ENCODE measurements around the gene GAPVD1.
"Not testable (repeated sequence)": the region's sequence is repeated elsewhere in the genome, so short reads cannot be mapped to it uniquely, and the experiment has no call there.

The GAPVD1 gene

DNA sequence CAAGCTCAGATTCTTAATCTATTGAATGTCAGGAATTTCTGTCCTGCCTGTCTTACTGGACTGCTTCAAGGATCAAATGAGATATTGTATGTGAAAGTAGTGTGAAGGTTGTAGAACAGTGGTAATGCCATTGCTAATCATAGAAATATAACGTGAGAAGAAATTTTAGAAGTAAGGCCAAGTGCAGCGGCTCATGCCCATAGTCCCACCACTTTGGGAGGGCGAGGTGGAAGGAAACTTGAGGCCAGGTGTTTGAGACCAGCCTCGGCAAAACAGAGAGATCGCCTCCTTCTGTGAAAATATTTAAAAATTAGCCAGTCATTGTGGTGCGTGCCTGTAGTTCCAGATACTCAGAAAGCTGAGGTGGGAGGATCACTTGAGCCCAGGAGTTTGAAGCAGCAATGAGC, 15.4 kb upstream of the GAPVD1 start:
- no peak for DNase-seq

DNA sequence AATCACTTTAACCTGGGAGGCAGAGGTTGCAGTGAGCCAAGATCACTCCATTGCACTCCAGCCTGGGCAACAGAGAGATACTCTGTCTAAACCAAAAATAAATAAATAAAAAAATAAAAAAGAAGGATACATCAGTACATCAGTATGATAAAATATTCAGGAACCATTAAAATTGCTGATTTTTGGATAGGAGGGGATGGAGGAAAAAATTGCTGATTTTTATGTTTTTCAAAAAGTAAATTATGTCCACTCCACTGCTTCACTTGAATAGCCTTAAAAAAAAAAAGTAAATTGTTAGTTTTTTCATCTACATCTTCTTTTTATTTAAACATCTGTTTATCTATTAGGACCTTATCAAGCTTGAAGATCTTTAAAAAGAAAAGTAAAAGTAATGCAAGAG, 7.4 kb upstream of the GAPVD1 start:
- no peak for DNase-seq

DNA sequence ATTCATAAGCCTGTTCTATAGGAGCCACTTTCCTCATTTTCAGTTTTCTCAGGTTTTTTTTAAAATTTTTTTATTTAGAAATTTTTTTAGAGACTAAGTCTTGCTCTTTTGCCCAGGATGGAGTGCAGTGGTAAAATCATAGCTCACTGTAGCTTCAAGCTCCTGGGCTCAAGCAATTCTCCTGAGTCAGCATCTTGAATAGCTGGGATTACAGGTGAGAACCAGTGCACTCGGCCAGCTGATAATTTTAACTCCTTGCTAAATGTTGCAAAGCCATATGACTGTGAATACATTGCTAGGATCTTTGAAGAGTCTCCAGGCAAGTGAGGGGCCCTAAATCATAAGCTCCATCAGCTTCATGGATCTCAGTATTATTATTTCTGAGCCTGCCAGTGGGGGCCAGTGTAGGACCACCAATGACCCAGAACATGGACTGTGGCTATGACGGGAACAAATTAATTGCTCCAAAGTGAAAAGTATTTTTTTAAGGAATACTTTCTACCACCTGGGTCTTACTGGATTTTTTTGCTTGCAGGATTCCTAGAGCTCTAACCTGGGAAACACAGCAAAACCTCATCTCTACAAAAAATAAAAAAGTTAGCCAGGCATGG, 5.7 kb upstream of the GAPVD1 start:
- DNase-seq = no peak

DNA sequence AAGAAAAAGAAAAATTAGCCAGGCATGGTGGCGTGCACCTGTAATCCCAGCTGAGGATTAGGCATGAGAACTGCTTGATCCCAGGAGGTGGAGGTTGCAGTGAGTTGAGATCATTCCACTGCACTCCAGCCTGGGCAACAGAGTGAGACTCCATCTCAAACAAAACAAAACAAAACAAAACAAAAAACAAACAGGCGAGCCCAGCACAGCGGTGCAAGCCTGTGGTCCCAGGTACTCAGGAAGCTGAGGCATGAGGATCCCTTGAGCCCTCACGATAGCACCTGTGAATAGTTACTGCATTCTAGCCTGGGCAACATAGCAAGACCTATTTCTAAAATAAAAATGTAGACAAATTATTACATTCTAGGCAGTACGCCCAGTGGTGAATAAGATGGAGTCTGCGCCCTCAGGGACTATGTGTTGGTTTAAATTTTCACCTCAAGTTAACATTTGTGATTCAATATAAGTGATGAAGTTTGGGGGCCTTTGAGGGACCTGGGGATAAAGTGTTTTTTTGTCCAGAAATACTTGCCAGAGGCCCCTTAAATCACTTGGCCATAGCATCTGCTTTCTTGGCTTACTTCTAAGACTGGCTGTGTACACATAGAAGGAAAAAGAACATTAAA, 3.4 kb upstream of the GAPVD1 start:
- no peak for DNase-seq

DNA sequence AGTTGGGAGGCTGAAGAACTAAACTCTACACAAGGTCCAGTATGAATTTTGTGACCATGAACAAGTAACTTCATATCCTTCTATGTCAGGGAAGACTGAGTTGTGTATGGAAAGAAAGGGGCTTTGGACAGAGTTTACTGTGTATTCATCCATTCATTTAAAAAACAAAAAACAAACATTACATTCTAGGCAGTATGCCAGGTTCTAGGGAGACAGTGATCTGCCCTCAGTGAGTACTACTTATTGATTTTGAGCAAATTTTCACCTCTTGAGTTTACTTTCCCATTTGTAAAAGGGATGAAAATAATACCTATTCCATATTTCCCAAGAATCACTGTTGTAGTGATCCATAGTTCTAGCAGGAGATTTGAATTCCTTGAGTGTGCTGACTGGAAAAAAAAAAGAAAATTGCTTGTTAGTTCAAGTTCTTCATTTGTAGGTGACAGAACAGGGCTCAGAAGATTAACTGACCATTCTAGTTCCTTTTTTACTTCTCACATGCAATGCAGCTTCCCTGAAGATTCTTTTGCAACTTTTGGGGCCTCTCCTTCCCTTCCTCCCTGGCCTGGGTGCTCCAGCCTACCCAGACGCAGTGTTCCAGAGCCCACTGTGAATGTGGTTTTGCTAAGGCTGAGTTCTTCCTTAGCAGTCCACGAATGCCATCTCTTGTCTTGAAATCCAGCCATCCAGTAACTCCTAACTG, 2.6 kb upstream of the GAPVD1 start:
- DNase-seq = no peak

DNA sequence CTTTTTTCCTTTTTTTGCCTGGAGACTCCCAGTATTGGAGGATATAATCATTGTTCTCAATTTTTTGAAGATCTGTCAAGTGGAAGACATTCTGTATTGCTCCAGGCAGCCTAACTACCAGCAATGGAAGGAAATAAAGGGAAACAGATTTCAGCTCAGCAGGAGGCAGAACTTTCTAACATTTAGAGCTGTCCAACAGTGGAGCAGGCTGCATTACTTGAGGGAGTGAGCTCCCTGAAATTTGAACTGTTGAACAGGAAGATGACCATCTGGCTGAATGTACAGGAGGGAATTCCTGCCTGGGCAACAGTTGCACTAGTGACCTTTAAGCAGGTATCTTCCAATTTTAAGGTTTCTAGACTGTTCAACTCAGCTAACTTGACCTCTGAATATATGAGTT, 1.1 kb upstream of the GAPVD1 start:
- no peak for DNase-seq

DNA sequence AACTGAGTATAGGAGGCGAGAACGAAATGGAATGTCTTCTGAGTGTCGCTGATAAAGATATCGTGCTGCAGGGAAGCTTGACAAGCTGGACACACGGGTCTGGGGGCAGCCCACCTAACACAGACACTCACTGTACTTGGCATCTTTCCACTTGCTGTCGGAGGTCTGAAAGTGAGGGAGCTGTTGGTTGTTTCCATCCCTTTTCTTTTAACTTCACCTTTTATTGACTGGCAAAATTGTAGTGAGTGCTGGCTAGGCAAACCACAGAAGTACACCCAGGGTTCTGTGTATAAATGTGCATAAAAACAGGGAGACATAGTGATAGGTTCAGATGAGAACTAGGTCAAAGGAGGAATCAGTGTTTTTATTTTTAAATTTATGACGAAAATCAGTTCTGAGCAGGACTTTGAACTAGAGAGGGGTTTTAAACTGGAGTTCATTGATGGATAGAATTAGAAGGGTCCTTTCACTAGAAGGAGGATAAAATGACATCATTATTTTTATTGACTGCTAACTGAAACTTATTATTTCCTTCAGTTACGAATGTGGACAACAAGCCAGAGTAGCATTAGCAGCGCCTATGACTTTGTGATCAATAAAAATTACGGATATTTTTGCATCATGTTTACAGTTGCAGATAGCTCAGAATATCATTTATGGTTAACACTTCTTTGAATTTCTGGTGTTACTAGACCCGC, 817 bp downstream of the GAPVD1 start:
- DNase-seq = no peak

DNA sequence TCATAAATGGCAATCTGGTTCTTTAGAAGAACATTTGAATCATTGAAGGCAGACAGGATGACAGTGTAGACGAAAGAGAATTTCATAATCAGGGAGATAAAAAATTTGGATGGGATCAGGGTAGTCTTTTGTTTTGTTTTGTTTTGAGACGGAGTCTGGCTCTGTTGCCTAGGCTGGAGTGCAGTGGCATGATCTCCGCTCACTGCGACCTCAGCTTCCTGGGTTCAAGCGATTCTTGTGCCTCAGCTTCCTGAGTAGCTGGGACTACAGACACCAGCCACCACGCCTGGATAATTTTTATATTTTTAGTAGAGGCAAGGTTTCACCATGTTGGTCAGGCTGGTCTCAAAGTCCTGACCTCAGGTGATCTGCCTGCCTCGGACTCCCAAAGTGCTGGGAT, 2.4 kb downstream of the GAPVD1 start:
- not testable (repeated sequence) for DNase-seq

DNA sequence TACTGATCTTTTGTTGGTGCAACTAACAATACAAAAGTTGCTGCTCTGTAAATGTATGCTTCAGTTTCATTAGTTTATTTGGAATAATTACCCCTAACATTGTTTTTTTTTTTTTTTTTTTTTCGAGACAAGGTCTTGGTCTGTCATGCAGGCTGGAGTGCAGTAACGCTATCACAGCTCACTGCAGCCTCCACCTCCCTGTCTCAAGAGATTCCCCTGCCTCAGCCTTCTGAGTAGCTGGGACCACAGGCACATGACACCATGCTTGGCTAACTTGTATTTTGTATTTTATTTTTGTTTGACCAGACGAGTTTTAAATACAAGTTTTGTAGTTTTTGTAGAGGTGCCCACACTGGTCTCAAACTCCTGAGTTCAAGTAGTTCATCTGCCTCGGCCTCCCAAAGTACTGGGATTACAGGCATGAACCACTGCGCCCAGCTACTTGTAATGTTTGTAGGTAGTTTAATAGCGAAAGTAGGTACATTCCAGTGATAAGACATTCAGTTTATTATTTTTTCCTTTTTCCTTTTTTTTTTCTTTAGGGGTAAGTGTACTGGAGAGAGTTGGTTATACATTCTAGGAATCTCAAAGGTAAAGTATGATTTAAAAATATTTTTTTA, 6.9 kb downstream of the GAPVD1 start:
- DNase-seq = no peak

DNA sequence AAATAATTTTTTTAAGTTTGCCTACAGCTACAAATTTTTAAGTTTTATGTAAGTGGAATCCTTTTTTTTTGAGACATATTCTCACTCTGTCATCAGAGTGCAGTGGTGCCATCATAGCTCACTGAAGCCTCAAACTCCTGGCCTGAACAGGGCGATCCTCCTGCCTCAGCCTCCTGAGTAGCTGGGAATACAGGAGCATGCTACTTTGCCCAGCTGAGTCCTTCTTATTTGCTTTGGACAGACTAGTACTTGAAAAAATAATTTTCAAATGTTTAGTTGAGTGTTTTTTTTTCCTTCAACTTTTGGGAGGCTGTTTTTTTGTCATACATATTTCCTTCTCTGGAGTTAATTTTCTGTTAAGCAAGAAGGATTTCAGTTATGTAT, 7.4 kb downstream of the GAPVD1 start:
- DNase-seq = no peak

DNA sequence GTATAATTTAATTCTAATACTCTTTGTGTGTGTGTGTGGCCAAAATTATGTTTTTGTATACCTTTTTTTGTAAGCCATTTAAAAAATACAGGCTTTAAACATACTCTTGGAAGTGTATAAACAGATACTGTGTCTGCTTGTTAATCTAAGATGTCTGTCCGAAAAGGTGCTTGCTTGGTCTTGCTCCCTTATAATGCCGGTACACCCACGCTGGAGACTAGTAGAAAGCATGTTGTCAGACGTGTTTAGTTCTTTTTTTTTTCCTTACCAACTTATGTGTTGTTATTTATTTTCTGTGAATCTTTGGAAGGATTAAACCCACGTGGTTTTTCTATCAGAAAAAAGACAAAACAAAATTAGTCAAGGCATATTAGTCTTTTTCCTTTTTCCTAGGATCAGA, 9.5 kb downstream of the GAPVD1 start:
- no peak for DNase-seq

DNA sequence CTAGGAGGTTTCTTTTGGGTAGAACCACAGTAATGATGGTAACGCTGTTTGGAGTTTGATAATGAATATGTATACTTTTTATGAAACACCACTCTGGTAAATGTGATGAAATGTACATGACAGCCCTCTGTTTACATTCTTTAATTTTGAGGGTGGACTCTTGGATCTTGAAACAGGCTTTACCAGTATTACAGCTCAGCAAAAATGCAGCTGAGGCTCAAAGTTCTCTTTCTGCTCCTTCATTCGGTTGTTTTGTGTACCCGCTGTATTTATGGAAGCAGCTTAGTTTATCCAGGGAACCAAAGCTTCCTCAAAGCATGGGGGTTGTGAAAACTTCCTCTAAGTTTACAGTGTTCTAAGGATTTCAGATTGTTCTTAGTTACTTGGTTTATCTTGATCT, 11.1 kb downstream of the GAPVD1 start:
- DNase-seq = no peak

DNA sequence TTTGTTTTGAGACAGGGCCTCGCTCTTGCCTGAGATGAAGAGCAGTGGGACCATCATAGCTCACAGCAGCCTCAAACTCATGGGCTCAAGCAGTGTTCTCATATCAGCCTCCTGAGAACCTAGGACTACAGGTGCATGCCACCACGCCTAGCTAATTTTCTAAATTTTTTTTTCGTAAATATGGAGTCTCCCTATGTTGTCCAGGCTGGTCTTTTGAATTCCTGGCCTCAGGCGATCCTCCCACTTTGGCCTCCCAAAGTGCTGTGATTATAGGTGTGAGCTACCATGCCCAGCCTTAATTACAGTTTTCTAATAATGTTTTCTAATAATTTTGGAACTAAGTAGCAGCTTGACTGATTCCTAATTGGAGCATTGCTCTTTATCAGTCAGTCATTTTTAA, 15.1 kb downstream of the GAPVD1 start:
- no peak for DNase-seq

DNA sequence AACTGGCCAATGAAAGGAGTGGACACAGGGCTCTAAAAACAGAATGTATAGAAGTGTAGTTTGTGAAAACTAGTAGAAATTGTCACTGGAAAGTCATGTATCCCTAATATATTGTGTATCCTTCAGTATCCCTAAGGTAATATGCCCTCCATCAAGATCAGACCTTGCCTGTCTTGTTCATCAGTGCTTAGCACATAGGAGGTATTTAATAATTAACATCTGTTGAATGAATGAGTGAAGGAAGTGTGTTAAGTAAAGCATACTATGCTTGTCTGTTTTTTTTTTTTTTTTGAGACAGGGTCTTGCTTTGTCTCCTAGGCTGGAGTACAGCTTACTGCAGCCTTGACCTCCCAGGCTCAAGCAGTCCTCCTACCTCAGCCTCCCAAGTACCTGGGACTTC, 15.8 kb downstream of the GAPVD1 start:
- DNase-seq = no peak

DNA sequence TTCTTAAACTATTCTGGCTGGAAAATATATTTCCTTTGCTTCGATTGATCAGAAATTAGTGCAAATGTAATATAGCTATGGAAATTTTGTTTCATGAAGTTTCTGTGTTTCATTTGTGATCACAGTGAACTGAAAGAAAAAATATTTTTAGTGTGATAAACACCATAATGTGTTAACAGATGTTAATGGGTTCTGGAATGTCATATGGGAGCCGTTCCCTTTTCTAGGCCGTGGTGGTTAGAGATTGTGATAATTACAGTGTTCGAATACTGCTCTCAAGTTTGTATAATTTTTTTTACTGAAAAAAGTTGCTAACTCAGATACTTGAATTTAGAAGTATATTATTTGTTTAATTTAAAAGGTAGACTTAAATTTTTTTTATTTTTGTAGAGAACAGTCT, 19.3 kb downstream of the GAPVD1 start:
- DNase-seq = peak; percentile 9

DNA sequence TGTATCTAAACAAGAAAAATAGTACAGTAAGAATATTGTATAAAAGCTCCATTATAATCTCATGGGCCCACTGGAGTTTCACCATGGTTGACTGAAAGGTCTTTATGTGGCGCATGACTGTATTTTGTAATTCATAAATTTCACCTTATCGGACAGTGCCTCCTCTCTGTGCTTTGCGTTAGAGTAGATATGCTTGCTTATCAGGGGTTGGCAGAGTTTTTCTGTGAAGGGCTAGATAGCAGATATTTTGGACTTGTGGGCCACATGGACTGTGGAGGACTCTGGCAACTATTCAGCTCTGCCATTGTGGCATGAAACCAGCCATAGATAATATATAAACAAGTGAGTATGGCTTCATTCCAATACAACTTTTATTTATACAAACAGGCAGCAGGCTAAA, 23.2 kb downstream of the GAPVD1 start:
- no peak for DNase-seq

DNA sequence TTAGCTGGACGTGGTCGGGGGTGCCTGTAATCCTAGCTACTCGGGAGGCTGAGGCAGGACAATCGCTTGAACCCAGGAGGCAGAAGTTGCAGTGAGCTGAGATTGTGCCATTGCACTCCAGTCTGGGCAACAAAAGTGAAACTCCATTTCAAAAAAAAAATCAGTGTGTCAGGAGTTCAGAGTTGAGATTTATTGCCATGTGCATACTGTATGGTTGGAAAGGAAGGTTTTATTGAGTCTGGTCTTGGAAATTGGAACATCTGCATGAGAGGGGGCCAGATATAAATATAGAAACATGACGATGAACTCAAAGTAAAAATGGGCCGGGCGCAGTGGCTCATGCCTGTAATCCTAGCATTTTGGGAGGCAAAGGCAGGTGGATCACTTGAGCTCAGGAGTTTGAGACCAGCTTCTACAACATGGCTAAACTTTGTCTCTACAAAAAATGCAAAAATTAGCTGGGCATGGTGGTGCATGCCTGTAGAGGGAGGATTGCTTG, 25.4 kb downstream of the GAPVD1 start:
- not testable (repeated sequence) for DNase-seq

DNA sequence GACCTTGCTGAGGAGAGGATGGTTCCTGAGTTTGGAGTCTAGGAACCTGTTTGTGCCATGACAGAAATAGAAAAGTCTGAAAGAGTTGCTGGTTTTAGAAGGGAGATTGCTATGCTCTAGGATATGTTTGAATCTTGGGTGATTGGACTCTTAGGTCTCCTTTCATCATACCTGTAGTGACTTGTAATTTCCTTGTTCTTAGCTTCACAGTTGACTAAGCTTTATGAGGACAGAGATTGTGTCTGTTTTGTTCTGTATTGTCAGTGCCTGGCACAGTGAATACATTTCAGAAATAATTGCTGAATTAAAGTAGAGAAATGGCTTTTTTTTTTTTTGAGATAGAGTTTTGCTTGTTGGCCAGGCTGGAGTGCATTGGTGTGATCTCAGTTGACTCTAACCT, 31.5 kb downstream of the GAPVD1 start:
- no peak for DNase-seq

DNA sequence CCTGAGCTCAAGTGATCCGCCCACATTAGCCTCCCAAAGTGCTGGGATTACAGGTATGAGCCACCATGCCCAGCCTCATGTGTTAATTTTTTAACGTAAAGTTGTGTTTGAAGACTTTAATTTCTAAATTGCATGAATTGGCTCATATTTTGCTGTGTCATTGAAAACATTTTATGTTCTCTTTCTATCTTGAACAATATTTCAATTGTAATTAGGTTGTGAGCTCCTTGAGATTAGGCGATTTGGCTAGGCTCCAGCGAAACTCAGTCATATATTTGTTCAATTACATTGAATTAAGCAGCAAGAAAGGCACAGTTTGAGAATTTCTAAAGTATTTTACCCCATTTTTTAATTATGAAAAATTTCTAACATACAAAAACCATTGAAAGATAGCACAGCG, 34.0 kb downstream of the GAPVD1 start:
- DNase-seq = no peak

DNA sequence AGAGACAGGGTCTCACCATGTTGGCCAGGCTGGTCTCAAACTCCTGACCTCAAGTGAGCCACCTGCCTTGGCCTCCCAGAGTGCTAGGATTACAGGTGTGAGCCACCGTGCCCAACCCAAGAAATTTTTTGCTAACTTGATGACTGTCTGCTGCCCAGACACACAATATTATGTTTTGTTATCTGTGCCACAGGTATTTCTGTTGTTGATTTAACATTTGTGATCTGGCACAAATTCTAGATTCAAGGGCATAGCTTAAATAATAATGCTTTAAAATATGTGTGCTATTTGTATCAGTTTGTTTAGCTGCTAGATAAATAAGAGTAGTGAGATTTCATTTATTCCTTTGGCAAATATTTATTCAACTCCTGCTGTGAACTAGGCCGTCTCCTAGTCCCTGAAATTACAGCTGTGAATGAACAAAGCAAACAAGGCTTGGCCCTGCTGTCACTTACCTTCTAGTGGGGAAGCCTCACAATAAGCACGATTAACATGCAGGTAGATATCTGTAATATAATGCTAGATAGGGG, 35.3 kb downstream of the GAPVD1 start:
- no peak for DNase-seq

DNA sequence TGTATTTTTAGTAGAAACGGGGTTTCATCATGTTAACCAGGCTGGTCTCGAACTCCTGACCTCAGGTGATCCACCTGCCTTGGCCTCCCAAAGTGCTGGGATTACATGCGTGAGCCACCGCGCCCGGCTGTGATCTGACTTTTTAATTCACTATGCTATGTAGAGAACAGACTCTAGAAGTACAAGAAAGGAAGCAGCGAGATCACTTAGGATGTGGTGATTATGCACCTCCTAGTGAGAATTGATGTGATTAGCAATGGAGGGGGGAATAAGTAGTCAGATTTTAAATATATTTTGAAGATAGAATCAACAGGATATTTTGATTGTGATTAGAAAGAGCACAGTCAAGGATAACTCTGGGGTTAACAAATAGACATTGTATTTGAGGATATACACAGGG, 36.3 kb downstream of the GAPVD1 start:
- no peak for DNase-seq

DNA sequence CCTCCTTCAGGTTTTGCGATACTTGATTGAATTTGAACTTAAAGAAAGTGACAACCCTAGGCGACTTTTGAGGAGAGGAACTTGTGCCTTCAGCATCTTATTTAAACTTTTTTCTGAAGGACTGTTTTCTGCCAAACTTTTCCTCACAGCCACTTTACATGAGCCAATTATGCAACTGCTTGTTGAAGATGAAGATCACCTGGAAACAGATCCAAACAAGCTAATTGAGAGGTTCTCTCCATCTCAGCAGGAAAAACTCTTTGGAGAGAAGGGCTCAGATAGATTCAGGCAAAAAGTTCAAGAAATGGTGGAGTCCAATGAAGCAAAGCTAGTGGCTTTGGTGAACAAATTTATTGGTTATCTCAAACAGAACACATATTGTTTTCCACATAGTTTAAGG, 40.6 kb downstream of the GAPVD1 start:
- no peak for DNase-seq

DNA sequence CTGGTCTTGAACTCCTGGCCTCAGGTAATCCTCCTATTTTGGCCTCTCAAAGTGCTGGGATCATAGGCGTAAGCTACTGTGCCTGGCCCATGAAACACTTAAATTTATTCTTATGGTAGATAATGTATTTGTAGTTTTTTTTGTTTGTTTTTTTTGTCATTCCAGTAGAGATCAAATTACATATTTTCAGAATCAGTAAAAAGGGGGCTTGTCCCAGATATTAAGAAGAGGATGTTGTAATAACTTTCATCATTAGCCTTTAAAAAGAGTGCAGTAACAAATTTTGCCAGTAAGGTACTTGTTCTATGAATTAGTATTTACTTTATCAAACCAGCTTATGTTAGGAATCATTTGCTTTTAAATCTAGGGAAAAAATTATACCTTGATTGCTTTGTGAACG, 42.6 kb downstream of the GAPVD1 start:
- no peak for DNase-seq

All from fibroblast of skin of right biceps (primary cell).